Activated gamma-delta T cell treated with anti-CD3 and anti-CD28 coated beads, Interleukin-2, amount 50 U/mL, for 16 hours (primary cell): ENCODE data around the gene SLC38A10.

ENCODE experiments used
- DNase-seq: peaks from one replicate; pipeline ENCODE4 v3.0.0-alpha.2; 2020; ENCODE audit warnings: low read depth

The SLC38A10 gene

DNA sequence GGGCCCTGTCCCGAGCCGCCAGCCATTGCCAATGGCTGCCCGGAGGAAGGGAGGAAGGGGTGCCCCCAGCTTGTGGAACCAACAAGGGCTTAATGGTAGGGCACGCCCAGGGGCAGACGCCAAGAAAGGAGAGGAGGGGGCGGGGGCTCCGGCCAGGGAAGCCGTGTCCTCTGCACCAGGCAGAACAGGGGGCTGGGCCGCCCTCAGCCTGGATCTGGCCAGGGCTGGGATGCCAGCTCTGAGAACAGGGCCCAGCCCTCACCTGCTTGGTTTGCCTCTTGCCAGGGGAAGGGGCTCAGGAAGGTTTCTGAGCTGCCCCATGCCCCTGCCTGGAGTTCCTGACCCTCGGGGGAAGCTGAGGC lies 35.8 kb upstream of the SLC38A10 start:
- no peak for DNase-seq

DNA sequence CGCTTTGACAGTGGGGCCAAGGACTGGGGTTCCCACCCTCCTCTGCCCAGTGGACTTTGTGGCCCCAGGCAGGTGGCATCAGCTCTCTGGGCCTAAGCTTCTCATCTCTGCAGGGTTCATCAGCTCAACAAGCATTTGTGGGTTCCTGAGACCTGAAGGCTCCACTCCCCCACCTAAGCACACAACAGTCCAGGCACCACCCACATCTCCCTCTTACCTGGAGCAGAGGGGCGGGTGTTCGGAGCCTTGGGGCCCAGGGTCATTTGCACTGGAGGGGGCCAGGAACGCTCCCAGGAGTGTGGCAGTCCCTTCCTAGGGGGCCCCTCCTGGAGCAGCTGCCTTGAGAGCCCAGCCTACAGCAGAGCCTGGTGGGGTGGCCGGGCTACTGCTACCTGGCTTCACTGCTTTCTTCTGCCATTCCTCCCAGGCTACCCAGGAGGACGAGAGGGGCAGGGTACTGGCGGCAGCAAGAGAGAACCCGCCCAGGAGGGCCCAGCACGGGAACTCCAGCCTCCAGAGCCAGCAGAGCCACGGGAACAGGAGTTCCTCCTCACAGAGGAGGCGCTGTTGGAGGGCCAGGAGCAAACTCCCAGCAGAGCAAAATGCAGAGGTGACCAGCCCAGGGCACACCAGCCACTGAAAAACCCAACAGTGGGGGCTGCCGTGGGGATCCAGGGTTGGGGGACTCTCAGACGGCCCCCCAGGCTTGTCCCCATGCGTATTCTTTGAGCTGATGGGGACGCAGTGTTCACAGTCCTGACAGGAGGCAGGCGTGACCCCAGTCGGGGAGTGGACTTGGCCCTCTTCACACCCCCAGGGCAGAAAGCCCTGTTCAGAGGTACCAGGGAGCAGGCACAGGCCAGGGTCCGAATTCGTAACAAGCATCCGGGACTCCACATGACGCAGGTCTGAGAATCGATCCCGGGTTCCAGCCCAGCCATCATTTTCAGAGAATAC lies 35.1 kb upstream of the SLC38A10 start:
- no peak for DNase-seq

DNA sequence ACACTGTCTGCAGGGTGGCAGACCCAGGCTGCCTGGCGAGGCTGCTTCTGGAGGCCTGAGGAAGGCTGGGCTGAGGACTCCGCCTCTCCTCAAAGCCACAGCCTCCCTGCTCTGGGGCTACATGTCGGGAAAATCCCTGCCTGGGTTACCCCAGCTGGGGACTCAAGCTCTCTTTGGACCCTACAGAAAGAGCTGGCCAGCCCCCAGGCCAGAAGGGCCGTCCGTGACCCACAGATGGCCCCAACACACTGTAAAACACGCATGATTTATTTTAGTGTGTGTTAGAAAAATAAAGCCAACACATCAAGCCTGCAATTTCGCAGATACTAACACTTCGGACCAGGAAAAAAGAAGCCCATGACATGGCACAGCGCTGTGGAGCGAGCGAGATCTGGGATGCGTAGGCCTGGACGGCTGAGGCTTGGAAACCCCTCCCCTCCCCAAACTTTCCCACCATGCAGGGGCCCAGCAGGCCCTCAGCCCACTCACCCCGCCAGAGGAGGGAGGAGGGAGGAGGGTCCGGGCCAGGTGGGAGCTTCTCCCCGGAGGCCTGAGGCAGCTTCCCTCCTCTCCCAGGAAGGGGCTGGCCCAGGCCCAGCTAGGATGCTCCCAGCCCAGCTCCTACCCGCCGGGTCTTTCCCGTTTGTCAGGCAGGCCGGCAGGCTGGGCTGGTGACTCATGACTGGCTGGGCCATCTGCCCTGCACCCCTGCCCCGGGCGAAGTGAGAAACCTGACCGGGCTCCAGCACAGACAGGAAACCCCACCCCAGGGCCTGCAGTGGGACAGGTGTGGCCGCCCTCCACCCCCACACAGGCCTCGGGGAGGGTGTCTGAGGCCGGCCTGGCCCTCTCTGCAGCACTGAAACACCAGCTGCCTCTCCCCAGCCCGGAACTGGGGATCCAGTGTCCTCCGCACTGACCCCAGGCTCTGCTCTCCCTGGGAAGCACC lies 34.1 kb upstream of the SLC38A10 start:
- no peak for DNase-seq

DNA sequence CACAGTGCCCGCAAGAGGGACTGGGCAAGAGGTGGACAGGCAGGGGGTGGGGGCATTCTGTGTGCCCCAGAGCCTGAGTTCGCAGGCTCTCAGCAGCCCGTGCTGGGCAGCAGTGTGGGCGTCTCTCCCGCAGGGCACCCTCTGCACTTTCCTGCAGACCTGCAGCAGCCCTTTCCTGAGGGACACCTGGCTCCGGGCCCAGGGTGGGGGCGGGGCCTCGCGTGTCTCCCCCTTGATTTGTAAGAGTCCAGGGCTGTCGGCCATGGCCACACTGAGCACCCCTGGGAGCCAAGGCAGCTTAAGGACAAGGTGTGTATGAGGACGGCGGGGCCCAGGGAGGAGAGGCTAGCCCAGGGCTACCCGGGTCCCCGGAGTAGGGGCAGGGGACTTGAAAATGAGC lies 33.4 kb upstream of the SLC38A10 start:
- DNase-seq, result no peak

DNA sequence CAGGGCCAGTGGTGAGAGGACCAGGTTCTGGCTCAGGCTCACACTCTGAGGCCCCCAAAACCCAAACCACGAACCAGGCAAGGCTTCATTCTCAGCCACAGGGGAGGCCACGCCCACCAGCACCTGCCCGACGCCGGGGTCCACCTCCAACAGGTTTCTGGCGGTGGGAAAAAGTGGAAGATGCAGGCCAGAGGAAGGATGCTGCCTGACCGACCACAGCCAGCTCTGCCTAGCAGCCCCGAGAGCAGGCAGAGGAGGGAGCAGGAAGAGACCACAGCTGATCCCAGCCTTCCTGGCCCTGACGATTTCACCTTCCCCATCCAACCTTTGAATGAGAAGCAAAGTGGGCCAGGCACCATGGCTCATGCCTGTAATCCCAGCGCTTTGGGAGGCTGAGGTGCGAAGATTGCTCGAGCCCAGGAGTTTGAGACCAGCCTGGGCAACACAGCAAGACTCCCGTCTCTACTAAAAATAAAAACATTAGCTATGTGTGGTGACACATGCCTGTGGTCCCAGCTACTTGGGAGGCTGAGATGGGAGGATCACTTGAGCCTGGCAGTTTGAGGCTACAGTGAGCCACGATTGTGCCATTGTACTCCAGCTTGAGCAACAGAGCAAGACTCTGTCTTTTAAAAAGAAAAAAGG lies 30.7 kb upstream of the SLC38A10 start:
- DNase-seq, result no peak

DNA sequence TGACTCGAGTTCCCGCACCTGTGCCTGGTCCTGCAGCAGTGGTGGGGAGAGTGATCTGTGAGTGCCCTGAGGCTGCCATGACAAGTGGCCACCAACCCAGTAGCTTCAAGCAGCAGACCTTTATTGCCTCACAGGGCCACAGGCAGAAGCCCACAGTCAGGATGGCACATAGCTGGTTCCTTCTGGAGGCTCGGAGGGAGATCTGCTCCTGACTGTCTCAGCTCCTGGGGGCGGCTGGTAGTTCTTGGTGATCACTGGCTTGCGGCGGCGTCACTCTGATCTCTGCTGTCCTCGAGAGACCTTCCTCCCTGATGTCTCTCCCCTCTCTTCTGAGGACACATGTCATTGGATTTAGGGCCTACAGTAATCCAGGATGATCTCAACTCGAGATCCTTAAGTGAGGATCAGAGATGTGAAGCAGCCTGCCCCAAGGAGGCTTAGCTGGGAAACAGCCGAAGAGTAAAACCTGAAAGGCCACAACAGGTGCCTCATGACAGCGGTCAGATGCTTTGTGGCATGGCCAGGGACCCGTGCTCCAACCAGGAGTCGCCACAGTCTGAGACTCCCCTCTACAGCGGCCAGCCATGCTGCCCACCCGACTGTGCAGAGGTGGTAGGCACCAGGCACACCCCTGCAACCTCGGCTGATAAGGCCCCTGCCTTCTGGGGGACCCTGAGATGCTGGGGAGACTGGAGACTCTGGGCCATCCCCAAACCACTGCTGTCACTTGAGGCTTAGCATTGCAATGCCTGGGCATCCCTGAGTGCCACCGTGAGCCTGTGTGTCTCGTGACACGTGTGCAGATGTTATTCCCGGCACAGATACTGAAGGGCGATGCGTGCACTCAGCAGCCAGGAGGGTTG lies 30.0 kb upstream of the SLC38A10 start:
- DNase-seq, result no peak

DNA sequence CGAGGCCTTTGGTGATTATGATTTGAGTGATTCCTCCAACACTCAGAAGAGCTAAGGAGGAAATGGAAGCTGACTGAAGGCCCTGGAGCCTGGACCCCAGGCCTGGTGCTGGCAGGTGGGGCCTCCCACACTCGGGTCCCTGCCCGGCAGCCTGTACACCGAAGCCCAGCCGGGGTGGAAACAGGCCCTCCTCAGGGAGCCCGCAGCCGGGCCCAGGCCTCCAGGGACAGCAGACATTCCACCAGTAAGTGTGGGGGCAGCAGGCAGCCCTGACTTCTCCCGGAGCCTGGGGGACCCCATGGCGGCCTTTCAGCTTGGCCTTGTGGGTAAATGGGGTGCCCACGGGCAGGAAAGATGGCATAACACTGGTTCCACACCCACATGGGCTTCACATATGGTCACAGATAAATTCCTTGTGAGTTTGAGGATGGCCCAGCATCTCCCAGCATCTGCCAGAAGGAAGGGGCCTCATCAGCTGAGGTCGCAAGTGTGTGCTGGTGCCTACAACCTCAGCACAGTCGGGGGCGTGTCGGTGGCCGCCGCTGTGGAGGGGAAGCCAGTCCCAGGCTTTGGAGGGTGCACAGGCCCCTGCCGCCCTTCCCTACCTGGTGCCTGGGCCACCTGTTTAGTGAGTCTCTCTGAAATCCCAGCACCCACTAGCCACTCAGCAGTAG lies 29.2 kb upstream of the SLC38A10 start:
- DNase-seq, result no peak

DNA sequence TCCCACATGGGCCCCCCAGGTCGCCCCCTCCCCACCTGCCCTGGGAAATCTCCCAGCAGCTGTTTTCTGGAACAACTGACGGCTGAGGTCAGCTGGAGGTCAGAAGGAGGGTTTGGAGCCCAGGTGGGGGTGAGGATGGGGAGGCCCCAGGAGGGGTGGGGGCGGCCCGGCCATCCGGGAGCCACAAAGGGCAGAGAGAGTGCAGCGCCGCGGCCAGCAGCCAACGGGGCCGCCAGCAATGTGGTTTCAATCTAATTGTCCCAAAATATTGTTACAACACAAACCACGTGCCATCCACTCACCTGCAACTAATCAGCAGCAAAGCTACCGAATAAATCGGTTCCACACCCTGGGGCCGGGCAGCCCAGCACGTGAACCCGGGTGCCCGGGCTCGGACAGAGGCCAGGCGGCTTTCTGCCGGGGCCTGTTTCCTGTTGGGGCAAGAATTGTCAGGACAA lies 28.3 kb upstream of the SLC38A10 start:
- DNase-seq, result no peak

DNA sequence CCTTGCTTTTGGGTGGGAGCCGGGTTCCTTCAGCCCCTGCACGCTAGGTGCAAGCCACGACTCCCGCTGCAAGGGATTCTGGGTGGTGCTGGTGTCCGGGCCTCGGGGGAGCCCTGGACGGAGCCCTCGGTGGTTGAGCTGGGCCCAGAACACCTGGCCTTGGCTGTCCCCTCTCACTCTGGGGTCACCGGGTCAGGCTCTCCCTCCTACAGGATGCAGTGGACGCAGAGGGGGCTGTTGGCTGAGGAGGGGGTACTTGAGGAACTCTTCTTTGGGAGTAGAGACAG lies 27.9 kb upstream of the SLC38A10 start:
- no peak for DNase-seq

DNA sequence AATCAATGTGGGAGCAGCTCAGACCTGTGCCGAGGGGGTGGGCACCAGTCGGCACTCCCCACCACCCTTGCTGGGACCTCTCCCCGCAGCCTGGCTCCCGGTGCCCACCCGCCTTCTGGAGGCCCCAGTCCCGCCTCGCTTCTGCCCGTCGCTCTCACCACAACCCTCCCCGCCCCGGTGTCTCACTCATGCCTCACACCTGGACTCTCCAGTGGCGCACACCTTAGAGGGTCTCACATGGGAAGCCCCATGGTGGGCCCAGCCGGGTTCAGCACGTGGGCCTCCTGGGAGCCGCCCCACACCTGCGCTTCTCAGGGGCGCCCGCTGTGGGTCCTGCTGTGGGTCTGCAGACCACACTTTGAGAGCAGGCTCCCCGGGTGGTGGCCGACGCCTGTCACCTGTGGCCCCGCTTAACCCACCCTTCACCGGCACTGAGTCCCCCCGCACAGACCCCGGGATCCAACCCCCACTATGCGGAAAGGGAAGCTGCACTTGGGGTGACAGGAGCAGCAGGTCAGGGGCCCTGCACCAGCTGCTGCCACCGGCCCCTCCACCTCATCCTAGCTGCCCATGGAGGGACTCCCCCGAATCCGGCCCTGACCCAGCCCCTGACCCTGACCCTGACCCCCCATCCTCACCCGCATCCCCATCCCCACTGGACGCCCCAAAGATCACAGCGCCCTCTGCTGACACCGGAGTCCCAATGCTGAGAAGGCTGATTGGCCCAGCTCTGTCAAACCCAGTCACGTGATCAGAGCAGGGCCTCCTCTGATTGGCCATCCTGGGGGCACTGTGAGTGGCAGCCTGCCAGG lies 27.4 kb upstream of the SLC38A10 start:
- DNase-seq, result no peak

DNA sequence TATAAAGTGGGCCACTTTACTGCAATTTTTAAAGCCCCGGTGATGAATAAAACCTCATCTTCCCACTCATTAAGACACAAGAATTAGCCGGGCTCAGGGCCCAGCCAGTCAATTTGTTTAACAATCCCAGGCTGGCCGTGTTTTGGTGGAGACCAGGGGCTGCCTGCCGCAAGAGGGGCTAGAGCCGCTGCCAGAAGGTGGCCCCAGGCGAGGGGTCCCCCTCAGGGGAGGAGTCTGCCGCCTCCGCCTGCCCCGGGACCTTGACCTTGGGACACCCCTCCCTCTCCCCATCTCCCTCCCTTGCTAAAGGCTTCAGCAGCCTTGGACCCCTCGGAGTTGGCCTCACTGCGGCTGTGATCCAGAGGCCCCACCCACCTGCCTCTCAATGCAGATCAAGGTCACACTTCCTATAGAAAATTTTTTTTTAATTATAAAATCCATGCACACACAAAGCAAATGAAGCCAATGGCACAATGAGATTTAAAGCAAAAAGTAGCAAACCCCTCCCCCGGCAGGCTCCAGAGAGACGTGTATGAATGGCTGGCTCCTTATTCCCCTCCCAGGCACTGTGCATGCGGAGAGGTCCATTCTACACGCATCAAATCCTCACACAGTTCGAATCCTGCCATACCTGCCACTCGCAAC lies 23.0 kb upstream of the SLC38A10 start:
- DNase-seq, result no peak

DNA sequence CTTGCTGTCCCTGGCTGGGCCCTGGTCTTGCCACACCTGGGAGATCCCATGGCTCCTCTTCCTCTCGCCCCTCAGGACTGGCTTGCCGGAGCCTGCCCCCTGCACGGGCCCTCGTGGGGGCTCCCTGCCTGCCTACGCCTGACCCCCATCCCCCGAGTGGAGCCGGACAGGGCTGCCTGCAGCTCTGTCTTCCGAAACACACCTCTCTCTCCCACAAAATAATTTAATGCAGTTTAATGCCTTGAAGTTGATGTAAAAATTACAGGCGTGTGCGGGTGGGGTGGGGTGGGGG lies 22.4 kb upstream of the SLC38A10 start:
- DNase-seq, result no peak

DNA sequence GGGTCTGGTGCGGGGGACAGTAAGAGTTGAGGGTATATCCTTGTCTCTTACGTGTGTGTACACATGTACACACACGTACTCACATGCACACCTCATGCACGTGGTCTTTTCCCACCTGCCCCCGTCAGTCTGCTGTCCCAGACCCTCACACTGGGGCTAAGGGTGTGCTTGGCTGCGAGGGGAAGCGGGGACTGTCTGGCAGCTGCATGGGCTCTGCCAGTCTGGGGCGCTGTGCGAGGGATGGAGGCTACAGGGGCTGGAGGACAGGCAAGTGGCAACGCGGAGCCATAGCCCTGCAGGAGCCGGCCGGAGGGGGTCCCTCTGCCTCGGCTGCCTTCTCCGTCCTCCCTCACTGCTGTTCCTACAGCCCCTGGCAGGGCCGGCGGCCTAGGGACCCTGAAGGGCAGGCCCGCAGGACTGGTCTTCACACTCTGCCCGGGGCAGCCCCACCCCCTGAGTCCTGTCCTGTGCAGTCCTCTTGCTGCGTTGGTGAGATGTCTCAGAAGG lies 20.8 kb upstream of the SLC38A10 start:
- no peak for DNase-seq

DNA sequence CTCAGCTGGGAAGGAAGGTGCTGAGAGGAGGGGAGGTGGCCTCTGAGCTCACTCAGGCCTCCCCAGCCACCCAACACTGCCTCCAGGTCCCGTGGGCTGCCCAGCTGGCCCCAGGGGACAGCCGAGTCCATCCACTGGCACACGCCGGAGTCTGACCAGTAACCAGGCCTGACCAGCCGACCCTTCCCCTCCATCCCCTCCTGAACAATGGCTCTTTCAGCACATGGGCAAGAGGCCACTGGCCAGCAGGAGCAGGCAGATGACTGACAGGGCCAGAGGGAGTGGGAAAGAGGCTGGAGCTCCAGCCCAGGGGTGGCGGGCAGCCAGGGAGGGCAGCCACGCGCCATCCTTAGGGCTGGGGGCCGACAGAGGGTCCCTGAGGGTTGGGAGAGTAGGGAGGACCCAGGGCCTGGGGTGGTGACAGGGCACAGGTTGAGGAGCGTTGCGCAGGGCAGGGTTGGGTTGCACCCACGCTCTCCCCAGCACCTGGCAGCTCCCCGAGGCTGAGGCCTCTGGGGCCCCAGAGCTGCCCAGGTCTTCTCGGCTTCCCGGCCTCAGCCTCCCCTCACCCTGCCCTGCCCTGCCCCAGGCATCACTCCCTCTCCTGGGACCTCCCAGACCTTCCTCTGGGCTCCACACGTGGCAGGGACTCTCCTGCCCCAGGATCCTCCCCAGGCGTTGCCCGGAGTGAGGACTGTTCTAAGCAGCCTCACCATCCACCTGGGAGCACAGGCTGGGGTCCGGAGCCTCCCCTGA lies 20.2 kb upstream of the SLC38A10 start:
- no peak for DNase-seq

DNA sequence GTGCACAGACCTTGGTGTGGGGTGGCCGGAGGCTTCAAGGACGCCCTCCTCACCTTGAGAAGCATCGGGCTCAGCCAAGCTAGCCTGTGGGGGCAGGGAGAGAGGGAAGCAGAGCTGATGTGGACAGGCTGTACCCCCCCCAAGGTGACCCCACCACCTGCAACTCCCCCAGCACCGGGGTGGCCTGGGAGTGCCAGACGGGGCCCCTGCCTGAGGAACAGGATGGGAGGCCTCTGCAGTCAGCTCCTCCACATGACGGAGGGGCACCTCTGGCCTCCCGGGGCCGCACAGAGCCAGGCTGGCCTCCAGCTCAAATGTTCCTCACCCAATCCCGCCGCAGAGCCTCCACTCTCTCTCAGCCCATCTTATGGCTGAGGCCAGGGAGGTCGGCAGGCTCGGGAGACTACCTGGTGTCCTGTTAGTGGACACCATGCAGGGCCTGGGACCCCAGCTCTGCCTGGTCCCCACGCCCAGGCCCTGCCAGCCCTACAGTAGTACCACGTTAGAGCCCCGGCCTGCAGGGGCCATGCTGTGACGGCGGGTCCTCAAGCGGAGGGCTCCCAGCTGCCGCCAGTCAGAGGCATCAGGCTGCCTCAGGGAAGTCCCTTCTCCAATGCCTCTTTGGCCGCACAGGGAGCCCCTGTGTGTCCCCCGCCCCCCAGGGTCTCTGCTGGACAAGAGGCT lies 19.4 kb upstream of the SLC38A10 start:
- DNase-seq, result no peak

DNA sequence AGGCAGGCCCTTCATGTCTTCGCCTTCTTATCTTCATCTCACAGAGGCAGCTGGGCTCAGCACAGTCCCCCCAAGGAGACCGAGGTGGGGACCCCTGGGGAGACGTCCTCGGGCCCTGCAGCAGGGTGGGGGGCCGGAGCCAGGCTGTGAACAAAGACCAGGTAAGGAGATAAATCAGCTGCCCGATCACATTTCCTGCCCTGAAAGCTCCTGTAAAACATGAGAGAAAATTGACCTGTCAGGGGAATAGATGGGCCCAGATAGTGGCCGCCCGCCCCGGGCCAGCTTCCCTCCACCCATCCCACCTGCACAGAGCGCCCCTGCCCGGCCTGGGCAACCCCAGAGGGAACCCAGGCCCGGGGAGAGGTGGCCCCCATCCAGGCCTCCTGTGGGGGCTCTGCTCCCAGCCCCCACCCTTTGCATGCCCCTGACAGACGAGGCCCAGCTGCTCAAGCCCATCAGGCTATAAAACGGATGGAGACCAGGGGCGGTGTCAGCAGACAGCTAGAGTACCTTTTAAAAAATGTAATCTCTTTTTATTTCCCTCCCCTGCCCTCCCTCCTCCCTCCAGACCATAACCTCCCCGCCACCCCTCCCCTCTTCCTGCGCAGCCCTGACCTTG lies 18.8 kb upstream of the SLC38A10 start:
- DNase-seq, result no peak

DNA sequence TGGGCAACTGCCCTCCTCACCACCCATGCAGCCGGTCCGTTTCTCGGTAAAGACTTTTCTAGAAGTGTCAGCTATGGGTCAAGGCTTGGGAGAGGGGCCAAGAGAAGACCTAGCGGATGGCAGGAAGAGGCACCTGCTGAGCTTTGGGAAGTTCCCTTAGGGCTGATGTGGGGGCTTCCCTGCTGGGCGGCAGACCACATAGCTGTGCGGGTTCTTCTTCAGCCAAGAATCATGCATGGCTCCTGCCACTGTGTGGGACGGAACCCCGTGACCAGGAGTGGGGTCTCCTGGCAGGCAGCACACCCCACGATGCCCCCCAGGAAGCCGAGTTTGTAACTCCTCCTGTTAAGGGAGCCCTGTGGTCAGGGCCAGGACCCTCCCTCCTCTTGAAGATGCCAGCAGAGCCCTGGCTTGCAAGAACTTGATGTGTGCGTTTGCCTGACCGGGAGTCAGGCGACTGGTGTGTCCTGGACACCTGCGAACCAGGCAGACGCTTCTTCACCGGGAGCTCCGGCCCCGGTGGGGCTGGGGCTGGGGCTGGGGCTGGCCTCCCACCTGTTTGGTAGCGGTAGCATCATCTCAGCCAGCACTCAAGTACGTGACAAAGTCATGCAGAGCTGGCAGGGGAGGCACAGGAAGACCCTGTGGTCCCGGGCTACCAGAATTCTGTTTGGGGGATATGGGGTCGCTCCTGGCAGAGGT lies 17.7 kb upstream of the SLC38A10 start:
- DNase-seq, result no peak
